NCI-H2196 treated with DMSO at 0.1 percent for 48 hours (cell line): Measurements from ENCODE around the gene CEP72.
"Not testable (repeated sequence)": the region's sequence is repeated elsewhere in the genome, so short reads cannot be mapped to it uniquely, and the experiment has no call there.

Experiments used
- DNase-seq: peaks from one replicate; lab custom pipeline; 2025; ENCODE audit not compliant: unreplicated experiment; lab: John Stamatoyannopoulos, UW

CEP72 gene

GRCh38 chr5:681317-682191, 69.4 kb downstream of the CEP72 start:
- not testable (repeated sequence) for DNase-seq

GRCh38 chr5:682216-682615, 70.1 kb downstream of the CEP72 start:
- DNase-seq, result not testable (repeated sequence)

GRCh38 chr5:682651-683358, 70.7 kb downstream of the CEP72 start:
- DNase-seq, result not testable (repeated sequence)

- DNase-seq, result no peak
Observed at GRCh38 chr5:683551-684481, 71.7 kb downstream of the CEP72 start.

GRCh38 chr5:684751-685216, 72.6 kb downstream of the CEP72 start:
- DNase-seq, result no peak

GRCh38 chr5:685262-686171, 73.4 kb downstream of the CEP72 start:
- no peak for DNase-seq

GRCh38 chr5:686172-686523, 74.0 kb downstream of the CEP72 start:
- DNase-seq, result not testable (repeated sequence)

GRCh38 chr5:686936-687335, 74.8 kb downstream of the CEP72 start:
- DNase-seq, result not testable (repeated sequence)

GRCh38 chr5:688348-689010, 76.3 kb downstream of the CEP72 start:
- DNase-seq, result not testable (repeated sequence)

- not testable (repeated sequence) for DNase-seq
Observed at GRCh38 chr5:690293-690692, 78.2 kb downstream of the CEP72 start.

- DNase-seq, result not testable (repeated sequence)
Observed at GRCh38 chr5:691049-691448, 78.9 kb downstream of the CEP72 start.

- DNase-seq, result no peak
Observed at GRCh38 chr5:691817-692528, 79.8 kb downstream of the CEP72 start.

GRCh38 chr5:692529-693041, 80.4 kb downstream of the CEP72 start:
- not testable (repeated sequence) for DNase-seq

- peak; percentile 60 for DNase-seq
Observed at GRCh38 chr5:693271-694041, 81.3 kb downstream of the CEP72 start, which contains the start of gene TPPP. TPPP (minus strand) TSS chr5:693352; CDS start chr5:678060, 15,292 bp downstream.

GRCh38 chr5:694042-694431, 81.9 kb downstream of the CEP72 start:
- DNase-seq, result not testable (repeated sequence)

- DNase-seq, result not testable (repeated sequence)
Observed at GRCh38 chr5:695475-695874, 83.3 kb downstream of the CEP72 start.

GRCh38 chr5:696191-696590, 84.1 kb downstream of the CEP72 start:
- not testable (repeated sequence) for DNase-seq
